ENCODE data around the gene GGACT. TPM values are rescaled to one million over a fixed set of nuclear protein-coding genes. Genes with fewer than 3 reads are reported as not detected.

The GGACT gene
- total RNA-seq, 3 donors from 2014 or later: 4.8 to 9.2 (median 7.8) TPM

DNA sequence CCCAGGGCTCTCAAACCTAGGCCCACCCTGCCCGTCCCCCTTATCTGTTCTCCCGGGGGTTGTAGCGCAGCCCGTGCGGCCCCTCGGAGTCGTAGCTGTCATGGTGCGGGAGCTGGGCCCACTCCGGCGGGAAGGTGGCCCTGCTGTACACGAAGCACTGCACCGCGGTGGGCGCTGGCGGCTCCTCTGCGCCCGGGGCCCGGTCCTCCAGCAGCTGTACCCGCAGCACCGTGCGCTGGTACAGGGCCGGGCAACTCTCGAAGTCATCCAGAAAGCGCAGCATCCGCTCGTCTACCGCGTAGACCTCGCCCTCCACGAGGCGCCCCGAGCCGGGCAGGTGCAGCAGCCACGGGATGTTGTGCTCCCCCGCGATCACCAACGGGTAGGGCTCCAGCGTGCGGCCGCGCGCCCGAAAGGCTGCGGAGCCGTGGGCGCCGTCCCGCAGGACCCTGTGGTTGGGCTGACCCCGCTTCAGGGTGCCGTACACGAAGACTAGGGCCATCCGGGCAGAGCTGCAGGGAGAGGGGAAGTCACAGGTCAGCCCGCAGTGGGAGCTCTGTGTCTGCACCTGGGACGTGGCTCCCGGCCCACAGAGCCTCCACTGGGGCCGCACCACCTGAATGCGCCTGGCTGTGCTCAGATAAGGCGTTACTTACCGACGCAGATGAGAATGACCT is 56.4 kb downstream of the GGACT start:
- TF ChIP-seq, protein P1, sequence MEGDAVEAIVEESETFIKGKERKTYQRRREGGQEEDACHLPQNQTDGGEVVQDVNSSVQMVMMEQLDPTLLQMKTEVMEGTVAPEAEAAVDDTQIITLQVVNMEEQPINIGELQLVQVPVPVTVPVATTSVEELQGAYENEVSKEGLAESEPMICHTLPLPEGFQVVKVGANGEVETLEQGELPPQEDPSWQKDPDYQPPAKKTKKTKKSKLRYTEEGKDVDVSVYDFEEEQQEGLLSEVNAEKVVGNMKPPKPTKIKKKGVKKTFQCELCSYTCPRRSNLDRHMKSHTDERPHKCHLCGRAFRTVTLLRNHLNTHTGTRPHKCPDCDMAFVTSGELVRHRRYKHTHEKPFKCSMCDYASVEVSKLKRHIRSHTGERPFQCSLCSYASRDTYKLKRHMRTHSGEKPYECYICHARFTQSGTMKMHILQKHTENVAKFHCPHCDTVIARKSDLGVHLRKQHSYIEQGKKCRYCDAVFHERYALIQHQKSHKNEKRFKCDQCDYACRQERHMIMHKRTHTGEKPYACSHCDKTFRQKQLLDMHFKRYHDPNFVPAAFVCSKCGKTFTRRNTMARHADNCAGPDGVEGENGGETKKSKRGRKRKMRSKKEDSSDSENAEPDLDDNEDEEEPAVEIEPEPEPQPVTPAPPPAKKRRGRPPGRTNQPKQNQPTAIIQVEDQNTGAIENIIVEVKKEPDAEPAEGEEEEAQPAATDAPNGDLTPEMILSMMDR (IDR thresholded peaks at IDR 0.05): no peak
- H3K36me3 ChIP-seq (ENCODE audit: low read depth): no peaks in the 10 kb centered on the region

DNA sequence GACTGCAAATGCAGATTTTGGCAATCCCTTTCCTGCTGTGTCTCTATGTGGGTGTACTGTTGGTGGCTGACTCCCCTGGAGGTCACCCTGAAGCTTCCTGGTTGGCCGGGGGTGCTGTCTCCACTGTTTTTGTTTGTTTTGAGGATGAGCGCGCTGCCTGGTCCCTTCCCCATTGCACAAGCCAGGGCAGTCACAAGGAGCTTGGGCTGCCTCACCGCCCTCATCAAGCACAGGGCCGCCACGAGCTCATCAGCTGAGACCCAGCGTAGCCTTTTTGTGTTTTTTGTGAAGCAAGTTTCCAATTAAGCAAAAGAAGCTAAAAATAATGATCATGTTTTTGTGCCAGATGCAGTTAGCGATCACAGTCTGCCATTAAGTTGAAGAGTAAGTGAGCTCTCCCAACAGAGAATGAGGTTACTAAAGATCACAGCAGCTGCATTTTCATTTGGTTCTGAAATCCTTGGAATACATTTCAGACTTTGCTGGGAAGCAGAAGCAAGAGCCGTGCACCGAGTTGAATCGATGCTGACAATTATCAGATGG is 57.8 kb downstream of the GGACT start:
- no peak for ATAC-seq
- H3K36me3 ChIP-seq (ENCODE audit: low read depth): no peaks in the 10 kb centered on the region
- intact Hi-C loops (cut with DNase I, micrococcal nuclease): no loop called here
- H3K9me3 ChIP-seq: no peaks in the 10 kb centered on the region
- TF ChIP-seq, protein P1 (IDR thresholded peaks at IDR 0.05): no peak
- H3K4me3 ChIP-seq: no peak overlapping the region
- H3K4me1 ChIP-seq (ENCODE audit: low read depth): no peaks in the 10 kb centered on the region
- no peak for DNase-seq

More for the DNA sequence above, 56.4 kb downstream of the GGACT start:
- H3K9me3 ChIP-seq: no peaks in the 10 kb centered on the region
- DNase-seq: no peak
- no peaks in the 10 kb centered on the region for H3K4me1 ChIP-seq (ENCODE audit: low read depth)
- ATAC-seq: no peak
- no peak overlapping the region for H3K4me3 ChIP-seq
- intact Hi-C loops (cut with DNase I, micrococcal nuclease): no loop called here

DNA sequence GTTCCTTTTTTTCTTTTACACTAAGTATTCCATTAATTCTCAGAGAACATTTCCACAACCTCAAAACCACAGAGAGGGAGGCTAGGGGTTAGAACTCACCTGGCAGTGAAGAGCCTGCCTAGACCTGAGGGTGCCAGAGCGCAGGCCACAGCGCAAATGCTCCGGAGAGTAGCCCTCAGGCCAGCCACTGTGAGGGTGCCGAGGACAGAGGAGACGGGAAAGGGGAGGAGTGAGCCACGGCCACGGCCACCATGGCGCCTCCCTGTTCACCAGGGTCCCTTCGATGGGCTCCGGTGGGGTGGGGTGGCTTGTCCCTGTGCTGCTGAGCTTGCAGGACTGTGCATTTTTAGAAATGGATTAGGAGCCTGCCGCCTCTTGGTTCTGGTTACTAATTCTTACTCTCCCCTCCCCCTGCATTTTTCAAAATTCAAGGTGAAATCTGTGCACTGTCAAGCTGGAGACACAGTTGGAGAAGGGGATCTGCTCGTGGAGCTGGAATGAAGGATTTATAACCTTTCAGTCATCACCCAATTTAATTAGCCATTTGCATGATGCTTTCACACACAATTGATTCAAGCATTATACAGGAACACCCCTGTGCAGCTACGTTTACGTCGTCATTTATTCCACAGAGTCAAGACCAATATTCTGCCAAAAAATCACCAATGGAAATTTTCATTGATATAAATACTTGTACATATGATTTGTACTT is 58.8 kb downstream of the GGACT start:
- intact Hi-C loops (cut with DNase I, micrococcal nuclease): no loop called here
- TF ChIP-seq, protein P1 (IDR thresholded peaks at IDR 0.05): no peak
- Histone ChIP-seq H3K4me3 (no peak overlapping the region), H3K9me3 (no peaks in the 10 kb centered on the region), H3K4me1 (ENCODE audit: low read depth) (no peaks in the 10 kb centered on the region), H3K36me3 (ENCODE audit: low read depth) (no peaks in the 10 kb centered on the region)
- ATAC-seq (no peak), DNase-seq (no peak)

DNA sequence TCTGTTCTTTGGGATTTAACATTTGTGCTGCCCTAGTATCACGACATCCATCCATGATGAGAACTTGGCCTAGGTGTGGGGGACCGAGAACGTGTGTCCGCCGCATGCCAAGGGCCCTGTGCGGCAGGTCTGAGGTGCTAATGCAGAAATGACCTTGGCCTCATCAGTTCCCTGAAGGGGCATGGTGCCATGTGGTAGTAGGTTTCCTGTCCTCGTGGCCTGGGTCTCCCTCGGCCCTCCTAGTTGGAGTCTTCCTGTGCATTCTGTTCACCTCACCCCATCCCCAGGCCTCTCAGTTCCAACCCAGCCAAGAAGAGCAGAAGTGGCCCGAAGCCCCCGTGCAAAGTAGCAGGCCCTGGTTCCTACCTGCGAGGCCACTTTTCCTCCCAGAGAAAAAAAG is 59.8 kb downstream of the GGACT start:
- no peak for ATAC-seq
- Histone ChIP-seq H3K4me1 (ENCODE audit: low read depth) (no peaks in the 10 kb centered on the region), H3K4me3 (no peak overlapping the region), H3K9me3 (no peaks in the 10 kb centered on the region), H3K36me3 (ENCODE audit: low read depth) (no peaks in the 10 kb centered on the region)
- intact Hi-C loops (cut with DNase I, micrococcal nuclease): no loop called here
- no peak for DNase-seq
- TF ChIP-seq, protein P1 (IDR thresholded peaks at IDR 0.05): no peak

DNA sequence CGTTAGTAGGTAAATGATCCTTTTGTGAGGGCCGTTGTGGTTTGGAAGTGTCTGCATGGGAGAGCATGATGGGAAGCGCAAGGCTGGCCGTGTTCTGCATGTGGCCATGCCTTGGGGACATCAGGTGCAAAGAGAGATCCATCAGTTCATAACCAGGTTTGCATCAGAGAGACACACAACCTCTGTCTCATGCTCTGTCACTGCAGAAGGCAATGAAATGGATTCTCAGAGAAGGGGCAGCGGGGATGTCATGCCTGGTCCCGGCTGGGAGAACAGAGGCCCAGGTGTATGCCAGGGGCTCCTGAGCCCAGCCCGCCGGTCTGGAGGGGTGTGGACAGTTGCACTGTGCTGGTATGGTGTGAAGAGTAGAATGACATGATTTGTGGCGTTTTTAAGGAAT is 60.2 kb downstream of the GGACT start:
- DNase-seq (no peak), ATAC-seq (no peak)
- no peak overlapping the region for H3K4me3 ChIP-seq
- TF ChIP-seq, protein P1 (IDR thresholded peaks at IDR 0.05): no peak
- intact Hi-C loops (cut with DNase I, micrococcal nuclease): no loop called here
- H3K36me3 ChIP-seq (ENCODE audit: low read depth): no peaks in the 10 kb centered on the region
- no peaks in the 10 kb centered on the region for H3K9me3 ChIP-seq
- H3K4me1 ChIP-seq (ENCODE audit: low read depth): no peaks in the 10 kb centered on the region
